Stimulated activated memory B cell treated with anti-CD40 and anti-IgM and Interleukin-4, amounts not matched to agents 10 μg/mL and 1 μg/mL and 100 μg/mL, for 72 hours (primary cell): Measurements from ENCODE around the gene MAZ.

Experiments used
- ATAC-seq: fragments of 150-1000 bp; cut with Tn5 transposase; 2 replicates; pipeline ENCODE4 v1.10.0; 2021
- H3K27ac Mint-ChIP-seq: one replicate; pipeline ENCODE4 v1.8.0; 2022; ENCODE audit warnings: mild to moderate bottlenecking, mixed read lengths
- H3K27me3 Mint-ChIP-seq: one replicate; pipeline ENCODE4 v1.8.0; 2022; ENCODE audit warnings: mixed read lengths
- H3K36me3 Mint-ChIP-seq: one replicate; pipeline ENCODE4 v1.8.0; 2022; ENCODE audit warnings: mixed read lengths
- H3K4me1 Mint-ChIP-seq: one replicate; pipeline ENCODE4 v1.8.0; 2022; ENCODE audit warnings: mixed read lengths
- H3K4me3 Mint-ChIP-seq: one replicate; pipeline ENCODE4 v1.8.0; 2022; ENCODE audit warnings: mild to moderate bottlenecking, moderate library complexity, mixed read lengths
- H3K9me3 Mint-ChIP-seq: one replicate; pipeline ENCODE4 v1.8.0; 2022; ENCODE audit warnings: mixed read lengths

Gene MAZ

DNA sequence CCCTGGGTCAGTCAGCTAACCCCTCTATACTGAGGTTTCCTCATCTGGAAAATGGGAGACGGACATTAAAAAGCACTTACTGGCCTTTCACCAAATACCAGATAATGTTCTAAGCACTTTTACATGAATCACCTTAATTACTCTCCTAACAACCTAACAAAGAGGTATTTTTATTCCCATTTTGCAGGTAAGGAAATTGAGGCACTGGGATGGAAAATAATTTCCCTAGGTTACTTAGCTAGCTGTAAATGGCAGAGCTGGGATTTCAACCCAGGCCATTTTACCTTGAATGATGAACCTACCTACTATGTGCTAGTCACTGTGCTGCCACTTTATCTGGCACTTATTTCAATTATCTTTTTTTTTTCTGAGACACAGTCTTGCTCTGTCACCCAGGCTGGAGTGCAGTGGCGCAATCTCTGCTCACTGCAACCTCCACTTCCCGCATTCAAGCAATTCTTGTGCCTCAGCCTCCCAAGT is 12.1 kb upstream of the MAZ start:
- H3K27ac Mint-ChIP-seq = no peak overlapping the region
- H3K27me3 Mint-ChIP-seq = no peaks in the 10 kb centered on the region
- peaks cover 29% of the 10 kb centered on the region for H3K36me3 Mint-ChIP-seq
- H3K9me3 Mint-ChIP-seq = no peaks in the 10 kb centered on the region
- no peak overlapping the region for H3K4me3 Mint-ChIP-seq
- peaks cover 21% of the 10 kb centered on the region for H3K4me1 Mint-ChIP-seq
- ATAC-seq = no peak

DNA sequence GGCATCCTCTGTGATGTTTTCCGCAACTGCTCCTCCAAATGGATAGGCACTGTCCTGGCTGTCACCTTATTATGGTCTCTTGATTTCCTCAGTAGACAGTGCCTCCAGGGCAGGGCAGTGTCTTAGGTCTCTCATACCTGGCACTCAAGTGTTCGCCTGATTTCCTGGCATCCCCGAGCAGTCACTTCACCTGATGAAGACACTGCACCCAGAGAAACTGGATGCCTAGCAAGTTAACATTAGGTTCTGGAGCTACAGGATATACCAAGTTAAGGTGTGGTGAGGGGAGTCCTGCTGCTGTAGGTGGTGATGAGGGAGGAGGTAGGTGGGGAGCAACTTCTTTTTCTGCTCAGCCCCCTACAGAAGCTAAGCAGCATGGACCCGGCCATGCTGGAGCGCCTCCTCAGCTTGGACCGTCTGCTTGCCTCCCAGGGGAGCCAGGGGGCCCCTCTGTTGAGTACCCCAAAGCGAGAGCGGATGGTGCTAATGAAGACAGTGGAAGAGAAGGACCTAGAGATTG is 3.9 kb upstream of the MAZ start:
- H3K36me3 Mint-ChIP-seq = peaks cover 49% of the 10 kb centered on the region
- H3K4me1 Mint-ChIP-seq = peaks cover 21% of the 10 kb centered on the region
- no peak for ATAC-seq
- H3K4me3 Mint-ChIP-seq = no peak overlapping the region
- no peaks in the 10 kb centered on the region for H3K9me3 Mint-ChIP-seq
- no peak overlapping the region for H3K27ac Mint-ChIP-seq
- H3K27me3 Mint-ChIP-seq = no peaks in the 10 kb centered on the region

DNA sequence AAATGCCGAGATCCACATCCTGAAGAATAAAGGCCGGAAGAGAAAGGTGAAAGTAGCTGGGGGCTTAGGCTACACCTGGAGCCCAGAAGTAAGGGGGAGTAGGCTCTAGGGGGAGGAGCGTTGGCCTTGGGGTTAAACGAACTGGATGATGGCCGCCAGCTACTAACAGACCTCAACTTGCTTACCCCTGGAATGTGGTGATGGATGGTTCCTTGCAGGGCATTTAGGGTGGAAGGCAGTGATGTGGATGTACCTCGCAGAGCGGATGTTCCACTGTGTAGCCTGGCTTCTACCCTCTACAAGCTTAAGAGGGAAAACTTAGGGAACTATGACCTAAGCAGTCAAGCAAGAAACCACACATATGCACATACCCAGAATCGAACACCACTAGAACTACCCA is 2.3 kb upstream of the MAZ start:
- Mint-ChIP-seq H3K27ac (peak overlapping the region; percentile 98), H3K27me3 (no peaks in the 10 kb centered on the region), H3K36me3 (peaks cover 50% of the 10 kb centered on the region), H3K4me3 (peak overlapping the region; percentile 99), H3K9me3 (no peaks in the 10 kb centered on the region), H3K4me1 (peaks cover 36% of the 10 kb centered on the region)
- no peak for ATAC-seq

DNA sequence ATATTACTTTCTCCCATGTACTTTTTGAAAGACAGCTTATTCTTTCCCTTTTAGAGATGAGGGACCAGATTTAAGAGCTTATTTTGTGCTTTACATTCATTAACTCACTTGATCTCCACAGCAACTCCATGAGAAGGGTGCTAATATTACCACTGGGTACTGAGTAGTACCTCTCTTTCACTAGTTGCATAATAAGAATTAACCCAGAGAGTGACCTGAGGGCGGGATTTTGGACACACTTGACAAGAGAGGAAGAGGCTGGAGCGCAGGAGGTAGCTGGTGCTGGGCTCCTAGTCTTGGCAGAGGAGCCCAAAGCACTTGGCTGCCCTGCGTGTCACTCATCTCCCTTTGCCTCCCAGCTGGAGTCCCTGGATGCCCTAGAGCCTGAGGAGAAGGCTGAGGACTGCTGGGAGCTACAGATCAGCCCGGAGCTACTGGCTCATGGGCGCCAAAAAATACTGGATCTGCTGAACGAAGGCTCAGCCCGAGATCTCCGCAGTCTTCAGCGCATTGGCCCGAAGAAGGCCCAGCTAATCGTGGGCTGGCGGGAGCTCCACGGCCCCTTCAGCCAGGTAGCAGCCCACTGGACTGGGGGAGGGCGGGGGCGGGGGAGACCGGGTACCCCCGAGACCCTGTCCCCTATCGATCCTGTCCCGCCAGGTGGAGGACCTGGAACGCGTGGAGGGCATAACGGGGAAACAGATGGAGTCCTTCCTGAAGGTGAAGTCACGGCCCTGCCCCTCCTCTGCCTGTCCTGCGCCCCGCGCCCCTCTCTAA is 1.7 kb upstream of the MAZ start:
- Mint-ChIP-seq H3K4me3 (peak overlapping the region; percentile 99), H3K27me3 (no peaks in the 10 kb centered on the region), H3K27ac (peak overlapping the region; percentile 98), H3K9me3 (no peaks in the 10 kb centered on the region), H3K4me1 (peaks cover 37% of the 10 kb centered on the region), H3K36me3 (peaks cover 46% of the 10 kb centered on the region)
- no peak for ATAC-seq

DNA sequence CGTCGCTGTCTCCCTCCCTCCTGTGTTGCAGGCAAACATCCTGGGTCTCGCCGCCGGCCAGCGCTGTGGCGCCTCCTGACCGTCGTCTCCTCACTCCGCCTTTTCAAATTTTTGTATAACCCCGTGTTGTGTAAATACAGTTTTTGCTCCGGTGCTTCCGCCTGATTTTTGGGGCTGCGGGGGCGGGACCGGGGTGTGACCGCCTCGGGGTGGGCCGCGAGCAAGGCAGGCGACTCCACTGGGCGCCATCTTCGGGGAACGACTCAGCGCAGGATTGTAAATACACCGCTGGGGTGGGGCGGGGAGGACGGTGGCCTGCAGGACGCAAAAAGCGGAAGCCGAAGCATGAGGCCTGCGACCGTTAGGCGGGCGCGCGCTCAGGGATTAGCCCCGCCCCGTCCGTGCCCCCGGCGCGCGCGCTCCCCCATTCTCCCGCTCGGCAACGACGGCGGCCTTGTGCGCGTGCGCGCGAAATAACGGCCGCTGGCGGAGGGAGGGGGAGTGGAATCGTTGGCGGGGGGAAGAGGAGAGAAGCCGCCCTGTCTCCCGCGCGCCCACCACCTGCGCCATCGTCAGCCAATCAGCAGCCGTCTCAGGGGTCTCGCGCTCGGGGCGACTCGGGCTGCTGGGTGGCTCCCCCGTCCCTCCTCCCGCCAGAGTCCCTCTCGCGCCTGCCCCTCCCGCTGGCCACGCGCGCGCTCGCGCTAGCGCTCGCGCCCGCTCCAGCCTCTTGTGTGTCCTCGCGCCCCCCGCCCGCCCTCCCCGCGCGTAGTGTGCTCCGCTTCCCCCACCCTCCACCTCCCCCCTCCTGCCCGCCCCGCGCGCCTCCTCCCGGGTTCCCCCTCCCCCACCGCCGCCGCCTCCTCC is 864 bp upstream of the MAZ start:
- ATAC-seq = peak; percentile 83
- Mint-ChIP-seq H3K4me1 (peaks cover 45% of the 10 kb centered on the region), H3K36me3 (peaks cover 49% of the 10 kb centered on the region), H3K27ac (peak overlapping the region; percentile 98), H3K27me3 (no peaks in the 10 kb centered on the region), H3K9me3 (no peaks in the 10 kb centered on the region), H3K4me3 (peak overlapping the region; percentile 99)

DNA sequence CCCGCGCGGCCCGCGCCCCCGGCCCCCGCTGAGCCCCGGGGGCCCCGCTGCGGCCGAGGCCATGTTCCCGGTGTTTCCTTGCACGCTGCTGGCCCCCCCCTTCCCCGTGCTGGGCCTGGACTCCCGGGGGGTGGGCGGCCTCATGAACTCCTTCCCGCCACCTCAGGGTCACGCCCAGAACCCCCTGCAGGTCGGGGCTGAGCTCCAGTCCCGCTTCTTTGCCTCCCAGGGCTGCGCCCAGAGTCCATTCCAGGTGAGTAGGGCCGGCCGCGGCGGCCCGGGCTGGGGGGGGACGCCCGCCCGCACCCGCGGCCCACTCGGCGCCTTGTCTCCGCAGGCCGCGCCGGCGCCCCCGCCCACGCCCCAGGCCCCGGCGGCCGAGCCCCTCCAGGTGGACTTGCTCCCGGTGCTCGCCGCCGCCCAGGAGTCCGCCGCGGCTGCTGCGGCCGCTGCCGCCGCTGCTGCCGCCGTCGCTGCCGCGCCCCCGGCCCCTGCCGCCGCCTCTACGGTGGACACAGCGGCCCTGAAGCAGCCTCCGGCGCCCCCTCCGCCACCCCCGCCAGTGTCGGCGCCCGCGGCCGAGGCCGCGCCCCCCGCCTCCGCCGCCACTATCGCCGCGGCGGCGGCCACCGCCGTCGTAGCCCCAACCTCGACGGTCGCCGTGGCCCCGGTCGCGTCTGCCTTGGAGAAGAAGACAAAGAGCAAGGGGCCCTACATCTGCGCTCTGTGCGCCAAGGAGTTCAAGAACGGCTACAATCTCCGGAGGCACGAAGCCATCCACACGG is 504 bp downstream of the MAZ start:
- H3K27ac Mint-ChIP-seq = peak overlapping the region; percentile 86

GRCh38 chr16:29807426-29808218 is 1.3 kb downstream of the MAZ start:
- peaks cover 44% of the 10 kb centered on the region for H3K36me3 Mint-ChIP-seq

More for the DNA sequence above, 504 bp downstream of the MAZ start:
- peak; percentile 3 for ATAC-seq
- H3K9me3 Mint-ChIP-seq = no peaks in the 10 kb centered on the region
- peaks cover 44% of the 10 kb centered on the region for H3K36me3 Mint-ChIP-seq
- no peaks in the 10 kb centered on the region for H3K27me3 Mint-ChIP-seq
- H3K4me3 Mint-ChIP-seq = peak overlapping the region; percentile 80
- H3K4me1 Mint-ChIP-seq = peaks cover 59% of the 10 kb centered on the region

GRCh38 chr16:29808219-29808900 is 2.0 kb downstream of the MAZ start:
- Mint-ChIP-seq H3K36me3 (peaks cover 43% of the 10 kb centered on the region), H3K4me1 (peaks cover 67% of the 10 kb centered on the region), H3K4me3 (peak overlapping the region; percentile 79), H3K9me3 (no peaks in the 10 kb centered on the region), H3K27me3 (no peaks in the 10 kb centered on the region), H3K27ac (peak overlapping the region; percentile 86)
- ATAC-seq = no peak

More at GRCh38 chr16:29807426-29808218, 1.3 kb downstream of the MAZ start:
- no peaks in the 10 kb centered on the region for H3K9me3 Mint-ChIP-seq
- ATAC-seq = peak; percentile 60
- H3K27me3 Mint-ChIP-seq = no peaks in the 10 kb centered on the region
- peak overlapping the region; percentile 79 for H3K4me3 Mint-ChIP-seq
- peak overlapping the region; percentile 86 for H3K27ac Mint-ChIP-seq
- H3K4me1 Mint-ChIP-seq = peaks cover 65% of the 10 kb centered on the region

- Mint-ChIP-seq H3K4me3 (peak overlapping the region; percentile 79), H3K36me3 (peaks cover 38% of the 10 kb centered on the region), H3K9me3 (no peaks in the 10 kb centered on the region), H3K4me1 (peaks cover 64% of the 10 kb centered on the region), H3K27me3 (no peaks in the 10 kb centered on the region), H3K27ac (no peak overlapping the region)
- ATAC-seq = no peak
These were observed 2.9 kb downstream of the MAZ start for GRCh38 chr16:29809031-29809747.

- H3K4me1 Mint-ChIP-seq = peaks cover 66% of the 10 kb centered on the region
- no peak for ATAC-seq
- no peaks in the 10 kb centered on the region for H3K9me3 Mint-ChIP-seq
- no peaks in the 10 kb centered on the region for H3K27me3 Mint-ChIP-seq
- H3K36me3 Mint-ChIP-seq = peaks cover 37% of the 10 kb centered on the region
- peak overlapping the region; percentile 42 for H3K27ac Mint-ChIP-seq
- H3K4me3 Mint-ChIP-seq = peak overlapping the region; percentile 79
These were observed 3.7 kb downstream of the MAZ start for GRCh38 chr16:29809850-29810698.

DNA sequence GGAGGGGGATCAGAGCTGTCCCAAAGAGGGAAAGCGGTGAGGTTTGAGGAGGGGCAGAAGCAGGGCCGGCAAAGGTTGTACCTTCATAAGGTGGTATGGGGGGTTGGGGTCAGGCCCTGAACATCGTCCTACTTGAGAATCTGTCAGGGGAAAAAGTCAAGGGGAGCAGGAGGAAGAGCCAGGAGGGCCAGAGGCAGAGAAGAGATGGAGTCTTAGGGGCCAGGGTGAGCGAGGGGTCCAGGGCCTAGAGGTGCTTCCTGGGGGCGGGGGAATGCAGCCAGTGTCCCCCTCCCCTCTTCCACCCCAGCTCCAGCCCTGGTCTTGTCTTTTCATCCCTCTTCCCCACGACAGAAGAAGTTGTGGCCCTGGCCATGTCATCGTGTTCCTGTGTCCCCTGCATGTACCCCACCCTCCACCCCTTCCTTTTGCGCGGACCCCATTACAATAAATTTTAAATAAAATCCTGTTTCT is 4.4 kb downstream of the MAZ start:
- Mint-ChIP-seq H3K4me1 (peaks cover 66% of the 10 kb centered on the region), H3K36me3 (peaks cover 33% of the 10 kb centered on the region), H3K27ac (peak overlapping the region; percentile 42), H3K9me3 (no peaks in the 10 kb centered on the region), H3K27me3 (no peaks in the 10 kb centered on the region), H3K4me3 (peak overlapping the region; percentile 79)
- ATAC-seq = no peak

DNA sequence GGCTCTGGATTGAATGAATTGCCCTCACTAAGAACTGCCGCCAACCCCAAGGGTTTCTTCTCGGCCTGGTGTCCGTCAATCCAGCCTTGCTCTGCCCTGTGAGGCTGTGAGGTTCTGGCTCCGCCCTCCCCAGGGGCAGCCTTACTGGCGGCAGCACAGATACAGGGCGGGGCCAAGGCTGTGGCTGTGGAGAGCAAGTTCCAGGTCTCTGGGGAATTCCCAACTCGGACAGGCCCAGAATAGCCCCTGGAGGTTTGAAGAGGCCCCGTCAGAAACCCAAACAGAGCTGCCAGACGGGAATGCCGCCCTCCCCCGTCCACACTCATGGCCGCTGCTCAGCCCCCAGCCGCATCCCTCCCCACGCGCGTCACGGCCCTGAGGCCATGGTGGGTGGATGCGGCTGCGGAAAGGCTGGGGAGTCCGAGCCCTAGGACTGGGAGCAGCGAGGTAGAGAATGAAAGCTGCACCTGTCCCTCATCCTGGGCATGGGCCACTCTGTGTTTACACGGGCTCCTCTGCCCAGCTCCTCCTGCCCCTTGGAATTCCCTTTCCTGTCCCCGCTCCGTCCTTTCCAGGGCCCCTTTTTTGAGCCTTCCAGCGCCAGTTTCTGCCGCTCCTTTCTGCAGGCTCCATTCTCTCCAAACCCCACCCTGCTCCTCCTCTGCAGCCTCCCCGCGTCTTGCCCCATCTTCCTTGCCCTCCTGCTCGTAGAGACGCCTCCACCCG is 5.0 kb downstream of the MAZ start:
- no peaks in the 10 kb centered on the region for H3K27me3 Mint-ChIP-seq
- H3K4me3 Mint-ChIP-seq = peak overlapping the region; percentile 79
- peak; percentile 47 for ATAC-seq
- peaks cover 33% of the 10 kb centered on the region for H3K36me3 Mint-ChIP-seq
- H3K27ac Mint-ChIP-seq = peak overlapping the region; percentile 26
- peaks cover 66% of the 10 kb centered on the region for H3K4me1 Mint-ChIP-seq
- no peaks in the 10 kb centered on the region for H3K9me3 Mint-ChIP-seq
